NCI-H2107 (cell line): ENCODE data around the gene PAGR1.
"Not testable (repeated sequence)": the region's sequence is repeated elsewhere in the genome, so short reads cannot be mapped to it uniquely, and the experiment has no call there.

Experiments
- DNase-seq: peaks from one replicate; lab custom pipeline; 2025; lab: John Stamatoyannopoulos, UW

PAGR1 gene

DNA sequence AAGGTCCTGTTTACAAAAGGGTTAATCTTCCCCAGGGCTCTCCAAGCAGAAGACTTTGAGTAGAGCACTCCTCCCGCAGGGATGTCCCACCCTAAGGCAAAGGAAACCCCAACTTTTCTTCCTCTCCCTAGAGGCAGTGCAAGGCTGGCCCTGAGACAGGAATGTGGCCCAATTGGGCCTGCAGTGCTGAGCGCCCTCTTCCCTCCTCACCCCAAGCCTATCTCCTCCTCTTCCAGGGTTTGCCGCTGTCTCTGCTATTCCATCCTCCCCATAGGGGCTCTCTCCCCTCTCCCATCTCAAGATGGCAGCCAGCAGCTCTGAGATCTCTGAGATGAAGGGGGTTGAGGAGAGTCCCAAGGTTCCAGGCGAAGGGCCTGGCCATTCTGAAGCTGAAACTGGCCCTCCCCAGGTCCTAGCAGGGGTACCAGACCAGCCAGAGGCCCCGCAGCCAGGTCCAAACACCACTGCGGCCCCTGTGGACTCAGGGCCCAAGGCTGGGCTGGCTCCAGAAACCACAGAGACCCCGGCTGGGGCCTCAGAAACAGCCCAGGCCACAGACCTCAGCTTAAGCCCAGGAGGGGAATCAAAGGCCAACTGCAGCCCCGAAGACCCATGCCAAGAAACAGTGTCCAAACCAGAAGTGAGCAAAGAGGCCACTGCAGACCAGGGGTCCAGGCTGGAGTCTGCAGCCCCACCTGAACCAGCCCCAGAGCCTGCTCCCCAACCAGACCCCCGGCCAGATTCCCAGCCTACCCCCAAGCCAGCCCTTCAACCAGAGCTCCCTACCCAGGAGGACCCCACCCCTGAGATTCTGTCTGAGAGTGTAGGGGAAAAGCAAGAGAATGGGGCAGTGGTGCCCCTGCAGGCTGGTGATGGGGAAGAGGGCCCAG, 3.0 kb upstream of the PAGR1 start:
- DNase-seq, result no peak

DNA sequence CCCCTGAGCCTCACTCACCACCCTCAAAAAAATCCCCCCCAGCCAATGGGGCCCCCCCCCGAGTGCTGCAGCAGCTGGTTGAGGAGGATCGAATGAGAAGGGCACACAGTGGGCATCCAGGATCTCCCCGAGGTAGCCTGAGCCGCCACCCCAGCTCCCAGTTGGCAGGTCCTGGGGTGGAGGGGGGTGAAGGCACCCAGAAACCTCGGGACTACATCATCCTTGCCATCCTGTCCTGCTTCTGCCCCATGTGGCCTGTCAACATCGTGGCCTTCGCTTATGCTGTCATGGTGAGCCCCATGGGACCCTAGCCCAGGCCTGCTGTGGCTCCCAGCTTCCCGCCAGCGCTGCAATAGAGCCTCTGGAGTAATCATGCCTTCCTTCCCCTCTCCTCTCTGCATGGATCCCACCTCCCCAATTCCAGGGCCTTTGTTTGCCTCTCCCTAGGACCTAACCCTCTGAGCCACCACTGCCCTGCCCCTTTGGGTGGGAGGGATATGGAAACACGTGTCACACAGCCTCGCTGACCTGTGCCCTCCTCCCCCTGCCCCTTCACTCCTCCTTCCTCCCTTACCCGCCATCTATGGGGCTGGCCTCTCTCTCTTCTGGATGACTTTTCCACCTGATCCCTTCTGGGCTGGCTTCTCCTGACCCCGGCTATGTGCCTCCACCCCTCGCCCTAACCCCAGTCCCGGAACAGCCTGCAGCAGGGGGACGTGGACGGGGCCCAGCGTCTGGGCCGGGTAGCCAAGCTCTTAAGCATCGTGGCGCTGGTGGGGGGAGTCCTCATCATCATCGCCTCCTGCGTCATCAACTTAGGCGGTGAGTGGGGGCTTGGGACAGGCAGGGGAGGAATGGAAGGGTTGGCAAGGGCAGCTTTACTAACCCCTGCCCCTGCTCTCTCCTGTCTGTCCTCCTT, 2.0 kb upstream of the PAGR1 start:
- DNase-seq, result no peak

DNA sequence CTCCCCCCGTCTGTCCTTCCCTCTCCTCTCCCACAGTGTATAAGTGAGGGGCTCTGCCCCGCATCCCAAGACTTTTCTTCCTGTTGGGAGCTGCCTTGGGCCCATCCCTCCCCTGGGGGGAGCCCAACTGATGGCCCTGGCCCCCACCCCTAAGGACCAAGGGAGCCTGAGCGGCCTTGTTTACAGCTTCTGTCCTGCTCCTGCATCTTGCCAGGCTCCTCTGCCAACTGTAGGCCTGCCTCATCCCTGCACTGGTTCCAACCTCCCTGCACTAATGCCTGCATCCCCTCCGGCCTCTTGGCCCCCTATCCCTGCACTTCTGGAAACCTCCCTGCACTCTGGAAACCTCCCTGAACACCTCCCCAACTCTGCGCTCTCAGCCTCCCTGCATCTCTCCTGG, 1.4 kb upstream of the PAGR1 start:
- no peak for DNase-seq

DNA sequence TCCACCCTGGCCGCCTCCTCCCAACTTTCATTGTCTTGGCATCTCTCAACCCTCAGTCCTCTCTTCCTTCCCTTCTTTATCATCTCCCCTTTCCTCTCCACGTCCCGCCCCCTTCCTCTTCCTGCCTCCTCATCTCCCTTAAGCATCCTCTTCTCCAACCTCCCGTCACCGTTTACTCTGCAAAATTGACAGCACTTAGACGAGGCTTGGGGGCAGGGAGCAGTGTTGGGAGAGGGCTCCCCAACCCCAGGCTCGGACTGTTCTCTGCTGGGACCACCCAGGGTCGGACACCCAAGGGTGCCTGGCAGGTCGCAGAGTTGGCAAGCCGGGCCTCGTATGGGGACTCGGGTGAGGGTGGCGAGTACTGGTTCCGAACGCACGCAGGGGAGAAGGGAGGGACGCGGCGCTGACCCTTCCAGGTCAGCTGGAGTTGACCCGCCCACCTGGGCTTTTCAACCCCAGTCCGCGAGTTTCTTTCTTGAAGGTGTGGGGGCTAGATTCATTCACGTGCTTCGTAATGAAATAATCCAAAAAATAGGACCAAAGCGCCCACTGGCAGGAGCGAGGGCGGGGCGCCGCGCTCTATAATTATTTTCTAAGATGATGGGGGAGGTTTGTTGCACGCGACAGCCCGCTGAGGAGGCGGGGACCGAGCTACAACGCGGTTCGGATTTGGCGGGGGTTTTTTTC, 775 bp upstream of the PAGR1 start:
- no peak for DNase-seq

DNA sequence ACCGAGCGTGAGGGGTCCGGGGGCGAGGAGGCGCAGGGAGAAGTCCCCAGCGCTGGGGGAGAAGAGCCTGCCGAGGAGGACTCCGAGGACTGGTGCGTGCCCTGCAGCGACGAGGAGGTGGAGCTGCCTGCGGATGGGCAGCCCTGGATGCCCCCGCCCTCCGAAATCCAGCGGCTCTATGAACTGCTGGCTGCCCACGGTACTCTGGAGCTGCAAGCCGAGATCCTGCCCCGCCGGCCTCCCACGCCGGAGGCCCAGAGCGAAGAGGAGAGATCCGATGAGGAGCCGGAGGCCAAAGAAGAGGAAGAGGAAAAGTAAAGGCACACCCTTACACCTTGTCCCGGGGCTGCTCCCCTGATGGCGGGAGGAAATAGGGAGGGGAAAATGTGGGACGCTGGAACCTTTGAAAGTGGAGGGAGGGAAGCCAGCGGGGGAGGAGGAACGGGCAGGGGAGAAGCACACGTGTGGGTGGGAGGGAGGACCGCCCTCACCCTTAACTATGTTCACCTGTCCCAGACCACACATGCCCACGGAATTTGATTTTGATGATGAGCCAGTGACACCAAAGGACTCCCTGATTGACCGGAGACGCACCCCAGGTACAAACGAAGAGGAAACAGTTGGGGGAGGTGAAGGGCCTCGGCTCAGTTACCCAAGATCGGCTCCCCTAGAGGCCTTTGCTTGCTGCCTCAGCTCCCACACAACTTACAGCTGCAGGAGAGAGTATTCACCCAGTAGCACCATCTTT, 916 bp downstream of the PAGR1 start:
- no peak for DNase-seq

DNA sequence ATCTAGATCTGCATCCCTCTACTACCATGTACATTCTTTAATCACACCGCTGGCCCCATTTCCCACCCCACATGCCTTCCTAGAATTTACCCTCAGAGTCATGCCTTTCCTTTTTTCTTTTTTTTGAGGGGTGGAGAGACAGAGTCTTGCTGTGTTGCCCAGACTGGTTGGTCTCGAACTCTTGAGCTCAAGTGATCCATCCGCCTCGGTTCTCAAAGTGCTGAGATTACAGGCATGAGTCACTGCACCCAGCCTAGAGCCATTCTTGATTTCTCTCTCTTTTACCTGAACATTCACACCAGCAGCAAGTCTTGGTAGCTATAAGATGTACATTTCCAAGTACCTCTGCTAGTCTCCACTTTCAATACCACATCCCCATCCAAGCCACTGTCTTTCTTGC, 2.1 kb downstream of the PAGR1 start:
- no peak for DNase-seq

GRCh38 chr16:29819506-29819905, 3.6 kb downstream of the PAGR1 start:
- no peak for DNase-seq

GRCh38 chr16:29820271-29820701, 4.3 kb downstream of the PAGR1 start, which contains the start of gene MVP:
MVP (plus strand) TSS chr16:29820462; CDS start chr16:29830550, 10,088 bp downstream.
- DNase-seq, result no peak

DNA sequence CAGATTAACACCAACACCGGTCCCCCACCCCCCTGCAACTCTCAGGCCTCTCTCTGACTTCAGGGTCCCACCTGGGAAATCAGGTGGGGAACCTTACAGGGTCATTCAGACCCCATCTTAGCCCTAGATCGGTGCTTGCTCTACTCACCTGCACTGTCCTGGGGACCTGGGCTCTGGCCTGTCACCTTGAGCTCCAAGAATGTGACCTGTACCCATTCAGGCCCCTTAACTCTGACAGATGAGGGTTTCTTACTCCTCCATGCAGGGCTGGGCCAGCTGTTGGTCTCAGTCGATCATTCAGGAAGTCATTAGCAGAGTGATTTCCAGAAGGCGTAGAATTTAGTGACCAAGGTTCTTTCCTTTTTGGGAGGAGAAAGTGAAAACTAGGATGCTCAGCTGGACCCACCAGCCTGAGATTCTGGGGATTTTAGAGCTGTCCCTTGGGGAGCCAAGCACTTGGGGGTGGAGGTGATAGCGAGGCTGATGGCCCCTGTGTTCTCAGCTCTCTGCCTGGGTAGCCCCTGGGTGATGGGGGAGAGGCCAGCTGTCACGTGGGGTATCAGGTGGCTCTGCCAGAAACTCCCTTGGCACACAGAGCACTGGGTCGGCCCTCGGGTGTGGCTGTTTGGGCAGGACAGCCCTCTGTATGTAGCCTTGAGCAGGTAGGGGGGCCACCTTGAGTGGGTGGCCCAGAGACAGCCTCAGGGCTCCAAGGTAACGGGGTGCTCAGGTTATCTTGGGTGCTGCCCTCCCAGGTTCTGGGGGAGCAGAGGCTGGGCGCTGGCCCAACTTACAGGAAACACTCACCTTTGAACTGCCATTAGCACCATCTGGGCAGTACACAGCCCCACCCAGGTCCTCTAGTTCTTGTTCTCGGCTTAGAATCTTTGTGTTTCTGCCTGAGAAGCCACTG, 5.0 kb downstream of the PAGR1 start:
- no peak for DNase-seq

DNA sequence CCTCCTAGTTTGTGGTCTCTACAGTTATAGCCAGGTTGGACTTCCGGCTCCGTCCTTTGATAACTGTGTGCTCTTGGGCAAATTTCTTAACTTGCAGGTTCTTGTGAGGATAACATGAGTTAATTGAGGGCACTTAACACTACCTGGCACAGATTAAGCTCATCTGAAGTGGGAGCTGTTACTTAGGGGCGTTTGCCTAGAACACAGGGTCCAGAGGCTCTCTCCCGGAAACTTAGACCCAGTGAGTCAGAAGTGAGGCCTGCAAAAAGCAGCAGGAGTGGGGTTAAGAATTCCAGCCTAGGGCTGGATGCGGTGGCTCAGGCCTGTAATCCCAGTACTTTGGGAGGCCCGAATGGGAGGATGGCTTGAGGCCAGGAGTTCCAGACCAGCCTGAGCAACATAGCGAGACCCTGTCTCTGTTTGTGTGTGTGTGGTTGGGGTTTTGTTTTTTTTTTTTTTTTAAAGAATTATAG, 5.7 kb downstream of the PAGR1 start:
- DNase-seq, result no peak

DNA sequence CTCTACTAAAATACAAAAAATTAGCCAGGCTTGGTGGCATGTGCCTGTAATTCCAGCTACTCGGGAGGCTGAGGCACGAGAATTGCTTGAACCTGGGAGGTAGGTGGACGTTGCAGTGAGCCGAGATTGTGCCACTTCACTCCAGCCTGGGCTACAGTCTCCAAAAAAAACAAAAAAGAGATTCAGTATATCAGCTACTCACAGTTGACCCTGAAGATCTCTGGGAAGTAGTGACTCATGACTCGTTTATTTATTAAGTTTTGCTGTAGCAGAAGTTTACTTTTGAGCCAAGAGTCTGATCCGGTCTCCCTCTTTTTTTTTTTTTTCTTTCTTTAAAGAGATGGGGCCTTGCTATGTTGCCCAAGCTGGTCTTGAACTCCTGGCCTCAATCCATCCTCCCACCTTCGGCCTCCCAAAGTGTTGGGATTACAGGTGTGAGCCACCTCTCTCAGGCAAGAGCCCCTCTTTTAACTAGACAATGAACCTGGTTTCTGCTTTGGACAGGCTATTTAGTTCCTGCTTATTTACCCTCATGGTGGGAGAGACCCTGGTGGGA, 8.7 kb downstream of the PAGR1 start:
- no peak for DNase-seq

DNA sequence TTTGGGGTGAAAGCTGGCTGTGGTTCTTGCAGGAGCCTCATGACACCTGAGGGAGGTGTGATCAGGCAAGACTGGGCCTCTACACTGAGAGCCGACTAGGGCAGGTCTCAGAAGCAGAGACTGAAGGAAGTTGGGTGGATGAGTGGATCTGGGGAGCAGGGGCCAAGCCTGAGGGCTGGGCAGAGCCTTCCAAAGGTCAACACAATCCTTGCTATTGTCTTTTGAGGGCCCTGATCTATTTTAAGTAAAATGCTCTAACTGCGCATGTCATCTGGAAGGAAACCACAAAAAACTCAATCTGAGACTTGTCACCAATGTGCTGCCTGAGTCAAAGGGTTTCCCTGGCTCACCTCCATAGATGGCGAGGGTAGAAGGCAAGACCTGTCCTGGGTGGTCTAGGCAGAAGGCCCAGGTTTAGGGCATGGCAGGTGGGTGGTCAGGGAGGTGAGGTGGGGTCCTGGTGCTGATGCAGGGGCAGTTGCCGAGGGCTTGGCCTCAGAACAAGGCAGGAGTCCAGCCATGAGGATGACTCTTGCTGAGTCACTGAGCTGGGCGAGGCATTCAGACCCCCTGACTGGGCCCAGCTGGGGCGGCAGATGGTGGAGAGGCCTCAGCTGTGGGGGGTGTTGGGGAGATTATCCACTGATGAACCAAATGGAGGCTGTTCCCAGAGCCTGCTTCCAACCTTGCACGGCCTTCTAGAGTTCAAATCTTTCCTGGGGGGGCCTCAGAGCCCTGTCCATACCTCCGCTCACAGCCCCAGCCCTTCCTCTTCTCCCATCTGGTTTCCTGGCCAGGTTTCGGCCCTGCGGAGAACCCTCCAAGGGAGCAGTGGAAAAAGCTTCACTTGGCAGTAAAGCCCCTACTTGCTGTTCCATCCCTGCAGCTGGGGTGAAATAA, 9.4 kb downstream of the PAGR1 start:
- no peak for DNase-seq

- no peak for DNase-seq
These were observed 10.4 kb downstream of the PAGR1 start for GRCh38 chr16:29826342-29826695.

DNA sequence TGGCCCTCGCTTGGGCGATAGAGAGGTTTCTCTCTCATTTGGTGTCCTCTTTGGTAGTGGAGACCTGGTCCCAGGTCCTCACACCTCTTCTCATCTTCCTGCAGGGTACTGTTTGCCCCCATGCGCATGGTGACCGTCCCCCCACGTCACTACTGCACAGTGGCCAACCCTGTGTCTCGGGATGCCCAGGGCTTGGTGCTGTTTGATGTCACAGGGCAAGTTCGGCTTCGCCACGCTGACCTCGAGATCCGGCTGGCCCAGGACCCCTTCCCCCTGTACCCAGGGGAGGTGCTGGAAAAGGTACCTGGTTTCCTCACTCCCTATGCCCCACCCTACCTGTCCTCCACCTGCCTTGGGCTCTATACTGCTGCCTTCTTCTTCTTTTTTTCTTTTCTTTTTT, 14.8 kb downstream of the PAGR1 start:
- DNase-seq, result no peak

DNA sequence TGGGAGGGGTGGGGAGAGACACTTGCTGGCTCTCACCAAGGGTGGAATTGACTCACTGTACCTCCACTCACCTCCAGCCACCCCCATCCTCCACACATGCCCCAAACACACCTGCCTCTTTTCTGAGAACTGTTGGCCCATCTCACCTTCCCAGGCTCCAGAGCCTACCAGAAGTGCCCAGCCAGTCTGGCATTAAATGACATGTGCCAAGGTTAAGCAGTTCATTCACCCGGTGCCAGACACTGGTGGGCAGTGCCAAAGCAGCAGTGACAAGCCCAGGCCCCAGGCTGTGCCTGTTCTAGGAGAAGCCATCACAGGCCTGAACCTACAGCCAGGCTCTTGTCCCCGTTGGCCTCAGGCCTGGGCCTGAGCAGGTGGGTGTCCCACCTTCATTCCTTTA, 15.5 kb downstream of the PAGR1 start:
- no peak for DNase-seq

- DNase-seq, result not testable (repeated sequence)
These were observed 17.3 kb downstream of the PAGR1 start for GRCh38 chr16:29833219-29833618.

- no peak for DNase-seq
These were observed 18.1 kb downstream of the PAGR1 start for GRCh38 chr16:29834079-29834478.

GRCh38 chr16:29835926-29836325, 20.0 kb downstream of the PAGR1 start:
- DNase-seq, result no peak

- no peak for DNase-seq
These were observed 20.7 kb downstream of the PAGR1 start for GRCh38 chr16:29836623-29837022.
